Cardiac muscle cell (in vitro differentiated cells and primary cell): ENCODE data around the gene PTN. TPM values are rescaled to one million over a fixed set of nuclear protein-coding genes. Genes with fewer than 3 reads are reported as not detected.

Experiments
- DNase-seq, 2 donors: peaks; one replicate each; pipeline versions ENCODE4 v3.0.0 to v3.0.0-alpha.2; 2010 to 2017; ENCODE audit warnings: low read depth in 1 of 2, low spot score in 1 of 2
- H3K27ac ChIP-seq: fragments of 200-600 bp; sonication (generic); 2 replicates; pipeline ENCODE4 v1.5.1; 2016
- H3K27me3 ChIP-seq: fragments of 200-600 bp; sonication (generic); 2 replicates; pipeline ENCODE4 v1.6.0; 2016; ENCODE audit warnings: control low read depth
- H3K36me3 ChIP-seq: fragments of 200-600 bp; sonication (generic); 2 replicates; pipeline ENCODE4 v1.5.1; 2016; ENCODE audit warnings: control low read depth
- H3K4me1 ChIP-seq: fragments of 200-600 bp; sonication (generic); 2 replicates; pipeline ENCODE4 v1.8.1; 2017; ENCODE audit warnings: low read depth, mild to moderate bottlenecking, mixed run types
- H3K4me3 ChIP-seq: fragments of 200-600 bp; sonication (generic); 2 replicates; pipeline ENCODE4 v1.5.1; 2016; ENCODE audit warnings: mild to moderate bottlenecking
- H3K9me3 ChIP-seq: fragments of 200-600 bp; sonication (generic); 2 replicates; pipeline ENCODE4 v1.5.1; 2017; ENCODE audit warnings: low read depth, mild to moderate bottlenecking, control low read depth
- CTCF ChIP-seq: IDR thresholded peaks from 2 replicates; pipeline ENCODE4 v1.5.1; 2012; ENCODE audit warnings: low read depth, mild to moderate bottlenecking, low read length
- polyA plus RNA-seq: library from polyadenylated mRNA; unstranded; fragments of >200 nt; fragmentation: Nextera tagmentation; extraction: Ambion mirVana; gene quantifications from 2 replicates; pipeline ENCODE4 v1.2.1, GENCODE V29; 2016
- total RNA-seq: library from RNA; depleted of rRNA; stranded (reverse); fragments of >200 nt; gene quantifications from 2 replicates; pipeline ENCODE4 v1.2.3, GENCODE V29; 2016

The PTN gene
- total and polyA plus RNA-seq, 2 experiments from 2014 or later = 68.5 to 183 TPM

- Histone ChIP-seq H3K4me3 (no peak overlapping the region), H3K27ac (no peak overlapping the region), H3K4me1 (peaks cover 3% of the 10 kb centered on the region), H3K9me3 (peaks cover 4% of the 10 kb centered on the region), H3K36me3 (no peaks in the 10 kb centered on the region), H3K27me3 (no peaks in the 10 kb centered on the region)
- no peak for DNase-seq
- no peak for TF ChIP-seq CTCF
These were observed 11.4 kb upstream of the PTN start for GRCh38 chr7:137354961-137355360.

- Histone ChIP-seq H3K4me1 (peaks cover 3% of the 10 kb centered on the region), H3K4me3 (no peak overlapping the region), H3K9me3 (peaks cover 4% of the 10 kb centered on the region), H3K27ac (no peak overlapping the region), H3K27me3 (no peaks in the 10 kb centered on the region), H3K36me3 (no peaks in the 10 kb centered on the region)
- peak in 1 of 2 donors; percentile 63 for DNase-seq
- TF ChIP-seq CTCF = no peak
These were observed 10.9 kb upstream of the PTN start for GRCh38 chr7:137354396-137354795.

GRCh38 chr7:137351941-137352340 lies 8.4 kb upstream of the PTN start:
- no peaks in the 10 kb centered on the region for H3K9me3 ChIP-seq
- H3K27ac ChIP-seq = no peak overlapping the region
- DNase-seq = no peak
- peaks cover 3% of the 10 kb centered on the region for H3K4me1 ChIP-seq
- no peak overlapping the region for H3K4me3 ChIP-seq
- H3K36me3 ChIP-seq = no peaks in the 10 kb centered on the region
- no peaks in the 10 kb centered on the region for H3K27me3 ChIP-seq
- no peak for TF ChIP-seq CTCF

GRCh38 chr7:137345799-137346449 lies 2.4 kb upstream of the PTN start:
- Histone ChIP-seq H3K27me3 (no peaks in the 10 kb centered on the region), H3K4me3 (no peak overlapping the region), H3K9me3 (no peaks in the 10 kb centered on the region), H3K4me1 (peaks cover 23% of the 10 kb centered on the region), H3K27ac (no peak overlapping the region), H3K36me3 (no peaks in the 10 kb centered on the region)
- peak in 1 of 2 donors; percentile 14 for DNase-seq
- TF ChIP-seq CTCF = no peak

GRCh38 chr7:137342828-137343261 lies 688 bp downstream of the PTN start:
- no peak for TF ChIP-seq CTCF
- DNase-seq = peak in 1 of 2 donors; percentile 11
- Histone ChIP-seq H3K4me3 (peak overlapping the region; percentile 44), H3K36me3 (no peaks in the 10 kb centered on the region), H3K9me3 (no peaks in the 10 kb centered on the region), H3K27ac (peak overlapping the region; percentile 71), H3K4me1 (peaks cover 20% of the 10 kb centered on the region), H3K27me3 (no peaks in the 10 kb centered on the region)
